HEK293 (cell line): ENCODE measurements around the gene ATP5F1D.

Experiments
- GFI1B ChIP-seq: fragments of 450-650 bp; formaldehyde crosslinking; IDR thresholded peaks from 2 replicates; pipeline ENCODE4 v1.5.1; 2016; ENCODE audit warnings: missing biosample characterization, missing genetic modification characterization
- REST ChIP-seq: fragments of 450-650 bp; formaldehyde crosslinking; IDR thresholded peaks from 2 replicates; pipeline ENCODE4 v1.5.1; 2016; ENCODE audit warnings: missing biosample characterization, missing genetic modification characterization
- YY1 ChIP-seq: fragments of 450-650 bp; formaldehyde crosslinking; IDR thresholded peaks from 2 replicates; pipeline ENCODE4 v1.5.1; 2018; ENCODE audit warnings: missing biosample characterization, missing genetic modification characterization
- ZFP41 ChIP-seq: fragments of 450-650 bp; formaldehyde crosslinking; IDR thresholded peaks from 2 replicates; pipeline ENCODE4 v1.5.1; 2016; ENCODE audit warnings: missing biosample characterization, missing genetic modification characterization, borderline replicate concordance
- ZNF2 ChIP-seq: fragments of 450-650 bp; formaldehyde crosslinking; IDR thresholded peaks from 2 replicates; pipeline ENCODE4 v1.5.1; 2016; ENCODE audit warnings: missing biosample characterization, missing genetic modification characterization
- ZNF324 ChIP-seq: fragments of 450-650 bp; formaldehyde crosslinking; IDR thresholded peaks from 2 replicates; pipeline ENCODE4 v1.5.1; 2016; ENCODE audit warnings: missing biosample characterization, missing genetic modification characterization
- ZNF37A ChIP-seq: fragments of 450-650 bp; IDR thresholded peaks from 2 replicates; pipeline ENCODE4 v1.5.1; 2018; ENCODE audit warnings: missing biosample characterization, missing genetic modification characterization
- ZNF76 ChIP-seq: fragments of 450-650 bp; formaldehyde crosslinking; IDR thresholded peaks from 2 replicates; pipeline ENCODE4; 2016; ENCODE audit warnings: low read depth, missing biosample characterization, missing genetic modification characterization, borderline replicate concordance
- ZNF791 ChIP-seq: fragments of 450-650 bp; formaldehyde crosslinking; IDR thresholded peaks from 2 replicates; pipeline ENCODE4 v1.5.1; 2016; ENCODE audit warnings: missing biosample characterization, missing genetic modification characterization
- ZSCAN30 ChIP-seq: fragments of 450-650 bp; IDR thresholded peaks from 2 replicates; pipeline ENCODE4 v1.5.1; 2018; ENCODE audit warnings: missing biosample characterization, mild to moderate bottlenecking, missing genetic modification characterization, moderate library complexity
- TF ChIP-seq, protein P1 (sequence below): fragments of 450-650 bp; formaldehyde crosslinking; IDR thresholded peaks from 2 replicates; pipeline ENCODE4 v1.5.1; 2016; ENCODE audit warnings: missing biosample characterization, missing genetic modification characterization
- TF ChIP-seq, protein P2 (sequence below): fragments of 450-650 bp; formaldehyde crosslinking; IDR thresholded peaks from 2 replicates; pipeline ENCODE4 v1.5.1; 2016; ENCODE audit warnings: missing biosample characterization, missing genetic modification characterization

GRCh38 chr19:1272423-1273262, 31.1 kb downstream of the ATP5F1D start:
- no peak for TF ChIP-seq ZNF324 (tag by site-specific recombination)
- TF ChIP-seq ZSCAN30 (tag by site-specific recombination): no peak
- TF ChIP-seq REST (tag by site-specific recombination): no peak
- TF ChIP-seq ZNF2: no peak
- TF ChIP-seq, protein P1, sequence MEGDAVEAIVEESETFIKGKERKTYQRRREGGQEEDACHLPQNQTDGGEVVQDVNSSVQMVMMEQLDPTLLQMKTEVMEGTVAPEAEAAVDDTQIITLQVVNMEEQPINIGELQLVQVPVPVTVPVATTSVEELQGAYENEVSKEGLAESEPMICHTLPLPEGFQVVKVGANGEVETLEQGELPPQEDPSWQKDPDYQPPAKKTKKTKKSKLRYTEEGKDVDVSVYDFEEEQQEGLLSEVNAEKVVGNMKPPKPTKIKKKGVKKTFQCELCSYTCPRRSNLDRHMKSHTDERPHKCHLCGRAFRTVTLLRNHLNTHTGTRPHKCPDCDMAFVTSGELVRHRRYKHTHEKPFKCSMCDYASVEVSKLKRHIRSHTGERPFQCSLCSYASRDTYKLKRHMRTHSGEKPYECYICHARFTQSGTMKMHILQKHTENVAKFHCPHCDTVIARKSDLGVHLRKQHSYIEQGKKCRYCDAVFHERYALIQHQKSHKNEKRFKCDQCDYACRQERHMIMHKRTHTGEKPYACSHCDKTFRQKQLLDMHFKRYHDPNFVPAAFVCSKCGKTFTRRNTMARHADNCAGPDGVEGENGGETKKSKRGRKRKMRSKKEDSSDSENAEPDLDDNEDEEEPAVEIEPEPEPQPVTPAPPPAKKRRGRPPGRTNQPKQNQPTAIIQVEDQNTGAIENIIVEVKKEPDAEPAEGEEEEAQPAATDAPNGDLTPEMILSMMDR (tag by site-specific recombination): no peak
- TF ChIP-seq, protein P2, sequence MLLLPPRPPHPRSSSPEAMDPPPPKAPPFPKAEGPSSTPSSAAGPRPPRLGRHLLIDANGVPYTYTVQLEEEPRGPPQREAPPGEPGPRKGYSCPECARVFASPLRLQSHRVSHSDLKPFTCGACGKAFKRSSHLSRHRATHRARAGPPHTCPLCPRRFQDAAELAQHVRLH (tag by site-specific recombination): no peak
- no peak for TF ChIP-seq GFI1B
- no peak for TF ChIP-seq ZNF791 (tag by site-specific recombination)
- no peak for TF ChIP-seq ZNF76 (tag by site-specific recombination)
- TF ChIP-seq YY1 (tag by site-specific recombination): no peak
- TF ChIP-seq ZFP41 (tag by site-specific recombination): no peak
- TF ChIP-seq ZNF37A (tag by site-specific recombination): no peak
